Glomerular endothelial cell (primary cell): ENCODE measurements around the gene SEMA5B. TPM values are rescaled to one million over a fixed set of nuclear protein-coding genes. Genes with fewer than 3 reads are reported as not detected.

Experiments used
- DNase-seq: peaks from one replicate; pipeline ENCODE4 v3.0.0-alpha.2; 2011; ENCODE audit warnings: low read depth, low spot score; ENCODE audit errors: extremely low read depth
- total RNA-seq: library from RNA; depleted of rRNA; stranded (reverse); fragments of >200 nt; gene quantifications from 2 replicates; pipeline ENCODE4 v1.2.3, GENCODE V29; 2015

Gene SEMA5B
- total RNA-seq, 1 donor from 2014 or later, result not detected

DNA sequence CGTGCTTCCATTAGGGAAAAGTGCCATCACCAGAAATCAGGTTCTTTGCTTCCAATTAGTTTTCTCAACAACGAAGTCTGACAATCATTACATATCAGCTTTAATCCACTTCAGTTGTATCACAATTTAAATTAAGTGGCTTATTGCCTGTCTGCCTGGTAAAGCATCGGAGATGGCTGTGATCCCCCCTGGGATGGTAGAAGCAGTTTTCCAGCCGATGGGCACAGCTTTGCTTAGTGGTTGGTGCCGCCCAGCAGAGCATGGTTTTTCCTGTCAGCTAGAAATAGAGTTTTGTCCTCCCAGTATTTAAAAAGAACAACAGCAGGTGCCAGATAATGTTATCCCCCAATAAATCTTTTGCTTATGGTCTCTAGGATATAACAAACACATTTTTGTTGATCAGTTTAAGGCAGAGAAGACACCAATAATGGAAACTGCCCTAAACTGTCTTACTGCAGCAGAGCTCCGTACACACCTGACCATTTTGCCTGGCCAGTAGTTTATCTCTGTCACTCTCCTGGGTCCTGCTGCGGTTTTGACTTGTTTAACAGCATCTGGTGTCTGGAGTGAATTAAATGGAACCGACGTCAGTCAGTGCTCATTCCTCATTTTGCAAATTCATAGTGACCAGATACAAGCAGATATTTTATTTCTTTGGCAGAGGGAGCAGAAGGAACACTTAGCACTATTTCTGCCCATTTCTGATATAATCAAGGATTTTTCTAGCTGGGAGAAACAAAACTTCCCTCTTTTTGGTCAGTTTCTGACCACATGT is 153.6 kb downstream of the SEMA5B start:
- no peak for DNase-seq

- DNase-seq, result no peak
These were observed 159.2 kb downstream of the SEMA5B start for GRCh38 chr3:122868322-122868721.

GRCh38 chr3:122864498-122864897 is 163.1 kb downstream of the SEMA5B start:
- no peak for DNase-seq

- DNase-seq, result no peak
These were observed 165.2 kb downstream of the SEMA5B start for GRCh38 chr3:122862381-122862780.

Other genes starting within 250 kb of the SEMA5B start
- 4.1 and 6.4 TPM in 2 replicates for gene HSPBAP1, start 233.9 kb downstream of the SEMA5B start, total RNA-seq
- gene SLC49A4, start 232.7 kb downstream of the SEMA5B start, total RNA-seq, result 13.8 and 14.4 TPM in 2 replicates
- 119 and 131 TPM in 2 replicates for gene PDIA5, start 39.3 kb upstream of the SEMA5B start, total RNA-seq
- 37.0 and 57.2 TPM in 2 replicates for gene SEC22A, start 174.2 kb upstream of the SEMA5B start, total RNA-seq